Immature natural killer cell (primary cell): ENCODE data around the gene PCSK4. TPM values are rescaled to one million over a fixed set of nuclear protein-coding genes. Genes with fewer than 3 reads are reported as not detected.
"Not testable (repeated sequence)": the region's sequence is repeated elsewhere in the genome, so short reads cannot be mapped to it uniquely, and the experiment has no call there.

Source experiments
- DNase-seq, 3 donors: peaks; one replicate each; pipeline ENCODE4 v3.0.0; 2022; ENCODE audit warnings: mixed read lengths in 1 of 3
- H3K27ac Mint-ChIP-seq, 6 donors: one replicate each; pipeline ENCODE4 v1.8.0; 2020; ENCODE audit warnings: mixed read lengths in 6 of 6, mild to moderate bottlenecking in 5 of 6, inconsistent platforms in 4 of 6, moderate library complexity in 3 of 6
- H3K27me3 Mint-ChIP-seq, 3 donors: one replicate each; pipeline ENCODE4 v1.8.0; 2020 to 2021; ENCODE audit warnings: low read depth in 3 of 3, mild to moderate bottlenecking in 3 of 3, mixed read lengths in 3 of 3, moderate library complexity in 3 of 3, inconsistent platforms in 1 of 3
- H3K36me3 Mint-ChIP-seq, 3 donors: one replicate each; pipeline ENCODE4 v1.8.0; 2020; ENCODE audit warnings: mixed read lengths in 3 of 3, inconsistent platforms in 2 of 3, mild to moderate bottlenecking in 2 of 3
- H3K4me1 Mint-ChIP-seq, 2 donors: one replicate each; pipeline ENCODE4 v1.8.0; 2020; ENCODE audit warnings: inconsistent platforms in 2 of 2, mild to moderate bottlenecking in 2 of 2, mixed read lengths in 2 of 2, moderate library complexity in 1 of 2
- H3K4me3 Mint-ChIP-seq, 5 donors: one replicate each; pipeline ENCODE4 v1.8.0; 2020; ENCODE audit warnings: mild to moderate bottlenecking in 5 of 5, mixed read lengths in 5 of 5, inconsistent platforms in 3 of 5, moderate library complexity in 3 of 5
- H3K9me3 Mint-ChIP-seq, 6 donors: one replicate each; pipeline ENCODE4 v1.8.0; 2020; ENCODE audit warnings: mild to moderate bottlenecking in 6 of 6, mixed read lengths in 6 of 6, inconsistent platforms in 4 of 6, moderate library complexity in 3 of 6
- polyA plus RNA-seq, 3 donors: library from polyadenylated mRNA; unstranded; fragments of 300-500 nt; fragmentation: Illumina TruSeq; gene quantifications; one replicate each; pipeline ENCODE4 v1.2.3, GENCODE V29; 2021

Gene PCSK4
- polyA plus RNA-seq, 3 donors from 2014 or later: 0.25 to 0.33 TPM; not detected in 1

- H3K36me3 Mint-ChIP-seq: peaks cover 0 to 11% (median 3%) of the 10 kb centered on the region in 3 donors
- peak overlapping the region; percentile 95 to 99 (median 96) for H3K4me3 Mint-ChIP-seq
- peaks cover 22 to 43% of the 10 kb centered on the region in 2 donors for H3K4me1 Mint-ChIP-seq
- H3K9me3 Mint-ChIP-seq, DNase-seq: not testable (repeated sequence)
- H3K27ac Mint-ChIP-seq: peak overlapping the region; percentile 72 to 97 (median 88)
- H3K27me3 Mint-ChIP-seq: peaks cover 5 to 21% (median 12%) of the 10 kb centered on the region in 3 donors
Observed at GRCh38 chr19:1439525-1440417, 50.4 kb downstream of the PCSK4 start.

GRCh38 chr19:1438933-1439354 is 51.2 kb downstream of the PCSK4 start:
- peak overlapping the region; percentile 95 to 99 (median 96) for H3K4me3 Mint-ChIP-seq
- no peaks in the 10 kb centered on the region for H3K9me3 Mint-ChIP-seq
- H3K27me3 Mint-ChIP-seq: peaks cover 5 to 14% (median 12%) of the 10 kb centered on the region in 3 donors
- DNase-seq: no peak
- H3K4me1 Mint-ChIP-seq: peaks cover 22 to 37% of the 10 kb centered on the region in 2 donors
- H3K36me3 Mint-ChIP-seq: peaks cover 0 to 11% (median 3%) of the 10 kb centered on the region in 3 donors
- H3K27ac Mint-ChIP-seq: peak overlapping the region; percentile 72 to 97 (median 88)

DNA sequence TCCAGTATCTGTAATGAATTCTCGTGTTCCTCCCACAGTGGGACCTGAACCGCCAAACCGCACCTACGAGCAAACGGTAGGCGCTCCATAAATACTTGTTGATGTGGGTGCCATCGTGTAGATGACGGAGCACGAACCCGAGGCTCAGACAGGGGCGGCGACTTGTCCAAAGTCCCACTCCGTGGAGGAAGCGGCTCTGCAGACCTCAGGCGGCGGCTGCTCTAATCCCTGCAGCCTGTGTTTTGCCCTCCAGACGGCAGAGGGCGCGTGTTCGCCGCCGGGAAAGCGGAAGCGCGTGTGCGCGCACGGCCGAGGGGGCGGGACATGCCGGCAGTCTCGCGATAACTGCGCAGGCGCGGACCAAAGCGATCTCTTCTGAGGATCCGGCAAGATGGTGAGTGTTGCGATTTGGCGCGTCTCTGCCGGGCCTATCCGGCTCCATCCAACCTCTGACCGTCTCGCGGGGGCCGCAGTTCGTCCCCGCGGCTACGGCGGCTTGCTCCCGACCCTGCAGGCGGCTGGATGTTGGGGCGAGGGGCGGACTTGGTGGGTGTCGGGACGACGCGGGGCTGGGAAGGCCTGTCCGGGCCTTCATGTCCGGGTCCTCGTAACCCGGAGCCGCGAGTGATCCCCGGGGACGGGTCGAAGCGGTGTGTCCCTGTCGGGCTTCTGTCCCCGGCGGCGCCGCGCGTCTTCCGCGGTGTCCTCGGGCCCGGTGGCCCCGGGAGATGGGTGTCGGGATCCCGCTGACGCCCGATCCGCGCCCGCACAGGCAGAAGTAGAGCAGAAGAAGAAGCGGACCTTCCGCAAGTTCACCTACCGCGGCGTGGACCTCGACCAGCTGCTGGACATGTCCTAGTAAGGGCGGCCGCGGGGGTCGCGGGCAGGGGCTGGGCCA is 51.9 kb downstream of the PCSK4 start, which contains the start of gene RPS15:
TSS of gene RPS15 (plus strand) at position 362 of the 898 bp plus-strand sequence. CDS start at position 392, 30 bp downstream.
- peak within 1 kb of the TSS; percentile 95 to 99 (median 96) for H3K4me3 Mint-ChIP-seq
- peaks cover 0 to 11% (median 3%) of the 10 kb centered on the region in 3 donors for H3K36me3 Mint-ChIP-seq
- peak within 1 kb of the TSS; percentile 91 to 97 (median 94) for H3K27ac Mint-ChIP-seq
- H3K4me1 Mint-ChIP-seq: peaks cover 22 to 37% of the 10 kb centered on the region in 2 donors
- peak; percentile 94 to 97 (median 96) for DNase-seq
- H3K27me3 Mint-ChIP-seq: peaks cover 5 to 14% (median 12%) of the 10 kb centered on the region in 3 donors
- H3K9me3 Mint-ChIP-seq: no peaks in the 10 kb centered on the region

- Mint-ChIP-seq H3K27ac (peak overlapping the region in 5 of 6 donors; percentile 91 to 97 (median 95)), H3K4me1 (peaks cover 22 to 37% of the 10 kb centered on the region in 2 donors), H3K9me3 (no peaks in the 10 kb centered on the region), H3K27me3 (peaks cover 5 to 14% (median 12%) of the 10 kb centered on the region in 3 donors), H3K36me3 (peaks cover 0 to 11% (median 3%) of the 10 kb centered on the region in 3 donors), H3K4me3 (peak overlapping the region in 3 of 5 donors; percentile 95 to 98 (median 96))
- DNase-seq: no peak
Observed at GRCh38 chr19:1437609-1438008, 52.5 kb downstream of the PCSK4 start.

DNA sequence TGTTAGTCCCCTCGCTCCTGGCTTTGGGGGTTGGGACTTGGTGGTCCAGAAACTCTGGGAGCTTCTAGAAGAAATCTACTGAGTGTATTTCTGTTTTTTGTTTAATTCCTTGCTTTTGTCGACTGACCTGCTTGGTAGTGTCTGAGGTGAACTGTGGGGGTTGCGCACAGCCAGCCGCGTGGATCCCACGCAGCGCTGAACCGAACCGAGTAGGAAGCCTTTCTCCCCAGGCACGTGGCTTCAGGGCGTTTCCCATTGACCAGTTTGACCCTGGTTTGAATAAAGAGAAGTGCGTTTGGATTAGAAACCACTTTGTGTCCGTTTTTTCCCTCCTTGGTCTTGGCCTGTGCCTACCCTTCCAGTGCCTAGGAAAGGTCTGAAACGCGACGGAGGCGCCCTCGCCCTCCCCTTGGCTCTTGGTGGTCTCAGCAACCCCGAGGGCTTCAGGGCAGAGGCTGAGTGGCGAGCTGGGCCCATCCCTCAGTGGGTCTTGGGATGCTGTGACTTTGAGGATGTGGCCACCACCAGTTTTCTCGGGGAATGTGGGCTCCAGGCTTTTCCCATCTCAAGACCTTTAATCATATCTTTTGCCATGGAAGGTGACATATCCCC is 54.7 kb downstream of the PCSK4 start:
- DNase-seq: no peak
- Mint-ChIP-seq H3K4me3 (no peak overlapping the region), H3K27ac (peak overlapping the region in 5 of 6 donors; percentile 12 to 60 (median 45)), H3K27me3 (peaks cover 7 to 12% (median 12%) of the 10 kb centered on the region in 3 donors), H3K9me3 (no peaks in the 10 kb centered on the region), H3K36me3 (peaks cover 0 to 4% (median 3%) of the 10 kb centered on the region in 3 donors), H3K4me1 (peaks cover 14 to 26% of the 10 kb centered on the region in 2 donors)

GRCh38 chr19:1434577-1435060 is 55.5 kb downstream of the PCSK4 start:
- Mint-ChIP-seq H3K4me1 (peaks cover 9 to 19% of the 10 kb centered on the region in 2 donors), H3K4me3 (no peak overlapping the region), H3K9me3 (no peaks in the 10 kb centered on the region), H3K27me3 (peaks cover 7 to 14% (median 12%) of the 10 kb centered on the region in 3 donors), H3K27ac (no peak overlapping the region), H3K36me3 (peaks cover 0 to 4% (median 3%) of the 10 kb centered on the region in 3 donors)
- no peak for DNase-seq

GRCh38 chr19:1434040-1434366 is 56.1 kb downstream of the PCSK4 start:
- Mint-ChIP-seq H3K9me3 (no peaks in the 10 kb centered on the region), H3K4me3 (no peak overlapping the region), H3K27me3 (peaks cover 7 to 14% (median 12%) of the 10 kb centered on the region in 3 donors), H3K36me3 (peaks cover 0 to 4% (median 3%) of the 10 kb centered on the region in 3 donors), H3K4me1 (peaks cover 5 to 12% of the 10 kb centered on the region in 2 donors), H3K27ac (no peak overlapping the region)
- DNase-seq: no peak

- Mint-ChIP-seq H3K27ac (no peak overlapping the region), H3K36me3 (peaks cover 0 to 4% (median 3%) of the 10 kb centered on the region in 3 donors), H3K9me3 (no peaks in the 10 kb centered on the region), H3K27me3 (peaks cover 7 to 12% (median 9%) of the 10 kb centered on the region in 3 donors), H3K4me1 (peaks cover 5 to 11% of the 10 kb centered on the region in 2 donors), H3K4me3 (no peak overlapping the region)
- DNase-seq: no peak
Observed at GRCh38 chr19:1433119-1434039, 56.8 kb downstream of the PCSK4 start.

DNA sequence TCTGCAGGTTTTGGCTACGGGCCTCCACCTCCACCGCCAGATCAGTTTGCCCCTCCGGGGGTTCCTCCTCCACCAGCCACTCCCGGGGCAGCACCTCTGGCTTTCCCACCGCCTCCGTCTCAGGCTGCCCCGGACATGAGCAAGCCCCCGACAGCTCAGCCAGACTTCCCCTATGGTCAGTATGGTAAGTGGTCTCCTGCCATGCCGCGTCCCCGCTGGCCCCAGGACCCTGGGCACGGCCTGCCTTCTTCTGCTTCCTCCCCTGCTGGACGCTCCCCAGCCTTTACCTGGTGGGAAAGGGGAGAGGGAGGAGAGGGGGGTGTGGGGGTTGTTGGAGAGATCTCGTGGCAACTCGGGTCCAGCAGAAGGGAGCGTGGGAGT is 57.7 kb downstream of the PCSK4 start:
- Mint-ChIP-seq H3K9me3 (no peaks in the 10 kb centered on the region), H3K4me3 (no peak overlapping the region)
- DNase-seq: no peak

GRCh38 chr19:1431759-1432506 is 58.2 kb downstream of the PCSK4 start:
- Mint-ChIP-seq H3K9me3 (no peaks in the 10 kb centered on the region), H3K27me3 (peaks cover 1 to 6% (median 2%) of the 10 kb centered on the region in 3 donors), H3K36me3 (peaks cover 0 to 3% (median 0%) of the 10 kb centered on the region in 3 donors), H3K4me3 (no peak overlapping the region), H3K27ac (no peak overlapping the region), H3K4me1 (peaks cover 0 to 3% of the 10 kb centered on the region in 2 donors)
- no peak for DNase-seq

More for the DNA sequence above, 57.7 kb downstream of the PCSK4 start:
- peaks cover 1 to 6% (median 2%) of the 10 kb centered on the region in 3 donors for H3K27me3 Mint-ChIP-seq
- no peak overlapping the region for H3K27ac Mint-ChIP-seq
- peaks cover 0 to 3% of the 10 kb centered on the region in 2 donors for H3K4me1 Mint-ChIP-seq
- peaks cover 0 to 3% (median 0%) of the 10 kb centered on the region in 3 donors for H3K36me3 Mint-ChIP-seq
